GM21786 (cell line): ENCODE results near the gene TMEM272.

Experiments used
- ATAC-seq: cut with Tn5 transposase; IDR thresholded peaks from one replicate; pipeline ENCODE4 v1.9.1; 2021; ENCODE audit not compliant: unreplicated experiment

The TMEM272 gene

DNA sequence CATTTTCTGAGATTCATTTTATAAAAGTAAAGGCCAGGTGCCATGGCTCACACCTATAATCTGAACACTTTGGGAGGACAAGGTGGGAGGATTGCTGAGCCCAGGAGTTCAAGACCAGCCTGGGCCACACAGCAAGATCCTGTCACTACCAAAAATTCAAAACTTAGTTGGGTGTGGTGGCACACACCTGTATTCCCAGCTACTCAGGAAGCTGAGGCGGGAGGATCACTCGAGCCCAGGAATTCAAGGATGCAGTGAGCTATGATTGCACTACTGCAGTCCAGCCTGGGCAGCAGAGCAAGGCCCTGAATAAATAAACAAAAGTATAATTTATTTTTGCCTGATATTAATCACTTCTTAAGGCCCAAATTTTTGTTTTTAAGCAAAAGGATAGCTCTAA lies 81.5 kb downstream of the TMEM272 start:
- no peak for ATAC-seq
